ENCODE results near the gene NEDD4L.

GRCh38 chr18:58429442-58429841 lies 385.4 kb downstream of the NEDD4L start:
- TF ChIP-seq CTCF (optimal IDR thresholded peaks at IDR 0.05 in 1 of 3, IDR thresholded peaks at IDR 0.05 in 1 of 3, conservative IDR thresholded peaks at IDR 0.05 in 1 of 3; ENCODE audit: extremely low read depth in 1 of 3, insufficient read depth in 2 of 3, low read length in 3 of 3) (no peak), EZH2 (IDR thresholded peaks at IDR 0.05; ENCODE audit: low read length) (no peak)

Measured in keratinocyte (primary cell).